ENCODE data around the gene PLEKHA5.
"Not testable (repeated sequence)": the region's sequence is repeated elsewhere in the genome, so short reads cannot be mapped to it uniquely, and the experiment has no call there.

Gene PLEKHA5

DNA sequence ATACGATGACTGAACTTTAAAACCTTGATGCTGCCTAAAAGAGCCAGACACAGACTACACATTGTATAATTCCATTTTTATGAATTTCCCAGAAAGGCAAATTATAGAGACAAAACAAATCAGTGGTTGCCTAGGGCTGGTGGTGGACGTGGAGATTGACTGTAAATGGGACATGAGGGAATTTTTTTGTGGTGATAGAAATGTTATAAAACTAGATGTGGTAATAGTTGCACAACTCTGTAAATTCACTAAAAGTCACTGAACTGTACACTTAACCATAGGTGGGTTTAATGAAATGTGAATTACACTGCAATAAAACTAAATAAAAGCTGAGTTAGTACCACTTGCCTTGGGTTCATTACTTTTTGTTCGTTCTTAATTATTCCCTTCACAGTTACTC lies 72.1 kb downstream of the PLEKHA5 start:
- no peak for DNase-seq (ENCODE audit: low spot score)

DNA sequence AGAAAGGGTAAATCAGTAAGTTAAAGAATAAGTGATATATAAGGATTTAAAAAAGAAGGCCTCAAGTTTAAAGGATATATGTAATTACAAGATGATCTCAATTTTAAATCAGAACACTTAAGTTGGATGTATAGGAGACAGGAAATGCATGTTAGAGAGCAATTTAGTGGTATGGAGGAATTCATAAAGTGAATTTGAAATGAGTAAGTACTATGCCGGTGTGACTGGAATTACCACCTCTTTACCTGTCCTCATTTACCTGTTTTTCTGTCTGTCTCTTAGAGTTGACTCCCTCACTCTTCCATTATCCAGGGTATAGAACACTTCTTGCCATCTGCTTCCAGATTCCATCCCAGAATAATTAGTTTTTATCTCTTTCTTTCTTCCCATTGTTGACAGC lies 73.5 kb downstream of the PLEKHA5 start:
- DNase-seq (ENCODE audit: low spot score): no peak

DNA sequence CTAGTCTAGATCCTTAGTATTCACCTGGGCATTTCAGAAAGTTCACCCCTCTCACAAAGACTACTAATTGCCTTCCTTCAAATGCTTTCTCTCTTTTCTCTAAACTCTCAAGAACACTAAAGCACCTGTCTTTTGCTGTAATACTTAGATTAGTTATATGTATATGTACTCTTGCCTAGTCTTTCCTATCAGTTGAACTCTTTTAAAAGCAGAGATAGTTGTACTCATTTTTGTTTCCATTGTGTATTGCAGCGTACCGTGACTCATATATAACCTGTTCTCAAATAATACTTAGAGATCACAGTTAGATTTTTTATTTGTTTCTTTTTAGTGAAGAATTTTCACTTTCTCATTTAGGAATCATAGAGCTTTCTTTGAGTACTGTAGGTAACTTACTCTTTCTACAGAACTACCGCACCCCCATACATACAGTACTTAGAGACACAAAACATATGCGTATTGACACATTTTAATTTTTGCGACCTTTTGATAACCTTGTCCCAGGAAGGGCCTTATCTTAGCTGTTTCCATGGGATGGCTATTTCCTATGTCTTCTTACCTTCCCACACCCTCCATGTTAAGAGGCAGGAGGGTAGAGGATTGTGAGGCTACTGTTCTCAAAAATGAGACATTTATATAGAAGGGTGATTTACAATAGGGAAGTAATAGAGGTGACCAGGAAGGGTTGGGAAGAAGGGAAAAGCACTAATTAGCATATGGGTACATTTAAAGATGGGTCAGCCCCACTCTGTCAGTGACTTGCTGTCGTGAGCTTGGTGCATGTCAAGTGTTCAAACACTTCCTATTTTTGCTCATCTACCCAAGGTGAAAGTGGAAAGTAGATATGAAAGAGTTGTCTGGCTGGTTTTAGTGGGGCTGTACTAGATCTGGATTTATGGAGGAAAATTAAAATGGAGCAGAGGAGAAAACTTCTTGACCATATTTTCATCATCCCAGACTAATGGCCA lies 74.3 kb downstream of the PLEKHA5 start:
- no peak for DNase-seq (ENCODE audit: low spot score)

DNA sequence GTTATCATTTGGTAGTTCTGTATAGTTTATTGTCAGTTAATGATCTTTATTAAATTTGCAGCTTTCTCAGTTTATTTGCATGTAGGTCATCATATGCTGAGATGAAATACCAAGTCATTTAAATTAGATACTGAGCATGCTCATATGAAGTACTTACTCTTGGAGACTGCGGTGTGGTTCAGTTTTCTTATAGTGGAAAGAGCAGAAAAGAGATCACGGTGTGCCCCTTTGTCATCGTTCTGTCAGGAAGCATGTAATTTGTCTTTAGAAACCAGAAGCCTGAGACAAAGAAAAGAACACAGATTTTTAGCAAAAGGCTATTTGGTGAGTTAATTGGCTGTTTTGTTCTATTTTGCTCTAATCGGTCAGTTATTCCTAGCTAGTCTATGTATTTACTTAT lies 75.6 kb downstream of the PLEKHA5 start:
- no peak for DNase-seq (ENCODE audit: low spot score)

DNA sequence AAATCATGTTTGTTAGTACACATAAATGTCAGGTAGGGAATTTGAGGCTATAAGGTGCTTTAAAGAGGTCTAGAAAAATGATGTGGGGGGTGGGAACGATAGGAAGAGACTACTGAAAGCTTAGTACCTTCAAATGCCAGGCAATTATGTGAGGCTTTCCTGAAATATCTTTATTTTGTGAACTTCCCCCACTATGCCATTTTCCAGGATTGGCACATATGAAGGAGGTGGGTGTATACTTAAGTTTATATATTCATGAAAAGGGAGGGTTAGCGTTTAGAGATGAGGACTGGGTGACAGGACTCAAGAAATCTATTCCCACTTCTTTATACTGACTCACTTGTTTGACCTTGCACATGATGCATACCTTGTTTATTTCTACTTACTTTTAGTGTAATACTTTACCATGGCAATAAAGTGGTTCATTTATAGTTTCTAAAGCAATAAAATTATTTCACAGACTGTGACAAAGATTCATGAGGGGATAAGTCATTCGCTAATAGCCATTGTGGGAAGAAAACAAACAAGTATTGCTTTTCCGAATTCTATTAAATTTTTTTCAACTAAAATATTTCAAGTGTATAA lies 77.1 kb downstream of the PLEKHA5 start:
- DNase-seq (ENCODE audit: low spot score): no peak

DNA sequence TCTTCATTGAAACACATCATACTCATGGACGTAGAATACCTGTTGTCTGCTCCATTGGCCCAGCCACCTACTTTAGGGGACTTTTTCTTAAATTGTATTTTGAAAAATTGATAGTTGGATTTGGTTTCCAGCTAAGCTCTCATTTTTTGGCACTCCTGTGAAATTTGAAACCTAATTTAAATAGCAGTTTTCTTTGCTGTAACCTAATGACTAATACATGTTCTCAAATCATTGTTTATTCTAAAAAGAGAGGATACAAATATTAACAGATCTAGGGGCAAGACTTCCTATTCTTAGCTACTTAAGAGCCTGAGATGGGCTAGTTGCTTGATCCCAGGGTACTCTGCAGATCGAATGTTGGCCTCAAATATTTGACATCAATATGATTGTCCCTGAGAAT lies 78.9 kb downstream of the PLEKHA5 start:
- DNase-seq (ENCODE audit: low spot score): no peak

DNA sequence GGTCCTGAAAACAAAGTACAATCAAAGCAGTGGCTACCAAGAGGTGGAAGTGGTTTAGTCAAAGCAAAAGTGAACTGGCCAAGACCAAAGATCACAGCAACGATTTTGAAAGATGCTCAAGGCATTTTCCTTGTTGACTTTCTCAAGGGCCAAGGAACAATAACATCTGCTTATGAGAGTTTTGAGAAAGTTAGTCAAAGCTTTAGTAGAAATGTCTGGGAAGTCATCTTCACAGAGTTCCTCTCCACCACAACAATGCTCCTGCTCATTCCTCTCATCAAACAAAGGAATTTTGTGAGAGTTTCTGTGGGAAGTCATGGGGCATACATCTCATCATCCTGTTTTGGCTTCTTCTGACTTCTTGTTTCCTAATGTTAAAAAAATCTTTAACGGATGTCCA lies 80.1 kb downstream of the PLEKHA5 start:
- DNase-seq (ENCODE audit: low spot score): no peak

DNA sequence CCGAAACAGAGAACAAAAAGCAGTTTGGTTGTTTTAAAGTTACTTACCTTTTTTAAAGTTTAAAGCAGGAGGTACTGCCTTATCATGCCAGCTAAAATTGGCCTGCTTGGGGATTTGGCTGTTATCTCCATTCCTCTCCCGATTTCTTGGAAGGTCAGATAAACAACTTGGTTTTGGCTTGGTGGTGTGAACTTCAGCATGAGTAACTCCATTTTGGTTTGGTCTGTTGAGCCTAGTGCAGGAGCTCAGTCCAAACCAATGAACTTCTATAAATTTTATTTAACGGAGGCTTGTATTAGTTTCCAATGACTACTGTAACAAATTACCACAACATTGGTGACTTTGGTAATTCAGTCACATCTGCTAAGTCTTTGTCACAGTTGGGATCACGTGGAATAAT lies 82.3 kb downstream of the PLEKHA5 start:
- no peak for DNase-seq (ENCODE audit: low spot score)

DNA sequence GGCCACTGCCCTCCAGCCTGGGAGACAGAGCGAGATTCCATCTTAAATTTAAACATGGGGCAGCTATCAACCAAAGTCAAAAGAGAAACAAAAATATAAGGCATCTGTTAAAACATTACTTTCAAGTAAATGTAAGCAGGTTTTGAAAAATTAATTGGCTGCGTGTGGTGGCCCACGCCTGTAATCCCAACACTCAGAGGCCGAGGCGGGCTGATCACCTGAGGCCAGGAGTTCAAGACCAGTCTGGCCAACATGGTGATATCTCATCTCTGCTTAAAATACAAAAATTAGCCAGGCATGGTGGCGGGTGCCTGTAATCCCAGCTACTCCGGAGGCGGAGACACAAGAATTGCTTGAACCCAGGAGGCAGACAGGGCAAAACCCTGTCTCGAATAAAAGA lies 82.7 kb downstream of the PLEKHA5 start:
- DNase-seq (ENCODE audit: low spot score): no peak

DNA sequence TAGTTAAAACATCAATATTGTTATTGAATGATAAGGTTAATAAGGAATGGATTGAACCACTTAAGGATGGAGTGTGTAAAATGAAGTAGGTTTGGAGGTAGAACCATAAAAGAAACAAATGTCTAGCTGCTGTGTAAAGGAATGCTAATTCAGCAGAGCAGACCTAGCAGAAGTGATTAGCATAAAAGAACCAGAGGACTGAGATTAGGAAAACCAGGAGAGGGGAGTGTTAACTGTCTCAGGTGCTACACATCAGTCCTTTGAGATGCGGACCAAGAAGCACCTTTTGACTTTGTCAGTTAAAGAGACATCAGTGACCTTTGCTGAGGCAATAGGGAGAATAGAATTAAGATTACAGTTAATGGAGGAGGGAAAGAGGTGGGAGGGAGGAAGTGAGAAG lies 84.5 kb downstream of the PLEKHA5 start:
- no peak for DNase-seq (ENCODE audit: low spot score)

DNA sequence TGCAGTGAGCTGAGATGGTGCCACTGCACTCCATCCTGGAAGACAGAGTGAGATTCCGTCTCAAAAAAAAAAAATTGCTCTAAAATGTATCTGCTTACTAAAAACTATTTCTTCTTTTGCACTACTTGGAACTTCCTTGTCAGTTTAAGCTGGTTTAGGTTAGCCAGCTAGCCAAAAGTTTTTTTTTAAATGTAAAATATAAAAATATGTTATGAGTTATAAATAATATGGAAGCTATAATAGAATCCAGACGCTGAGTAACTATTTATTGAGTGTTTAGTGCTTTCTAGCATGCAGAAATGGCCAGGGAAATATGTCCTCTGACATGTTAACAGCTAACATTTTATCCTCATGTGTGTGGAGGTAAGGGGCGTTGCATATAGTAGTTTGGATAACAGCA lies 85.6 kb downstream of the PLEKHA5 start:
- DNase-seq (ENCODE audit: low spot score): no peak

DNA sequence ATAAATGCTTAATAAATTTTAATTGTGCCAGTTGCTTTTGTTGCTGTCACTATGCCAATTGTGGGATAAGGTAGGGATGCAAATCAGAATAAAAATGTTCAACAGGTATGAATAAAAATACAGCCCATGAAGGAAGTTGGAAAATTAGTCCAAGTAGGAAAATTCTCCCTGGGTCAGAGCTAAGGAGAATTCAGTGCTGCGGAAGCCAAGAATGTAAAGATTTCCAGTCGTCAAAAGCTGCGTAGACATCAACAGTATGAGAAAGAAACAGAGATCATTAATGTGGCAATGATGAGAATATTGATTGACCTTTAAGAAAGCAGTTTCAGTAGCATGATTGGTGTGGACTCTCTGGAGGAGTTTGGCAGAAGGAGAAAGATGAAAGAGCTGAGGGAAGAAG lies 87.9 kb downstream of the PLEKHA5 start:
- no peak for DNase-seq (ENCODE audit: low spot score)

DNA sequence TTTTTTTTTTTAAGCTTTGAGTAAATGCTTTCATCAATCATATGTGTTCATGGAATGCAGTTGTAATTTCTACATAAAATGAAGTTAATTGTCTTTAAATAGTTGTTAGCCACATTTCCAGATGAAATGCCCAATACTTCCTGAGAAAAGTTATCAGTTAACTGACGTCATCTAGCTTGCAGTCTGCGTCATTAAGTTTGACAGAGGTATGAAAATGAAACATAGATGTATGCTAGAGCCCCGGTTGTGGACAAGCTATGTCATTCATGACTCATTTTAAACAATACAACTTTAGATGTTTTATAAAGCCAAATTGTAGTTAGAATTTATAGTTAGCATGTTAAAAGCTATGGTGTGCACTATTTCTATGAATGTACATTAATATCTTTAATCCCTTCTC lies 90.7 kb downstream of the PLEKHA5 start:
- DNase-seq (ENCODE audit: low spot score): no peak

DNA sequence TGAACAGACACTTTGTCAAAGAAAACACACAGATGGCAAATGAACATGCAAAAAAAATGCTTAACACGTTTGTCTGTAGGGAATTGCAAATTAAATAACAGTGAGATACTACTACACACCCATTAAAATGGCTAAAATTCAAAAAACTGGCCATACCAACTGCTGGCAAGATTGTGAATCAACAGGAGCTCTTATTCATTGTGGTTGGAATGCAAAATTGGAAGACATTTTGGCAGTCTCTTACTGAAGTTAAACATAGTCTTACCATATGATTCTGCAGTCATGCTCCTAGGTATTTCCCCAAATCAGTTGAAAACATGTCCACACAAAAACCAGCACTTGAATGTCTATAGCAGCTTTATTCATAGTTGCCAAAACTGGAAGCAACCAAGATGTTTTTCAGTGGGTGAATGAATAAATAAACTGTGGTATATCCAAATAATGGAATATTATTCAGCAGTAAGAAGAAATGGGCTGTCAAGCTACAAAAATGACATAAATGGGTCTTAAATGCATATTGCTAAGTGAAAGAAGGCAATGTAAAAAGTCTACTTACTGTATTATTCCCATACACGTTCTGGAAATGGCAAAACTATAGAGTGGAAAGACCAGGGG lies 91.4 kb downstream of the PLEKHA5 start:
- no peak for DNase-seq (ENCODE audit: low spot score)

DNA sequence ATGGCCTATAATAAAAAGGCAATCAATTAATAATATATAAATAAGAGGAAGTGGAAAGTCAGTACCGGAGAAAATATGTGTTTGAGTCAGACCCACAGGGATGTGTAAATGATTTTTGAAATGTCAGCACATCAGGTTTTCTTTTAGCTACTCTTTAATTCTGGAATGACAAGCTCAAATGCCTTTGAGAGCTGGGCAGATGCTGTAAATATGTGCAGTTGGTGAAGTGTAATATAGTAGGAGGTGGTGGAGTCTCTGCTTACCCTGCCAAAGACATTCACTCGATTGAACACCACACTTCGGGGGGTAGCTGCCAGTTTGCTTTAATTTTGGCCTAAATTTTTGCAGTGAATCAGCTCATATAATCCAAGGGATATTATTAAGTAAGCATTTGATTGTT lies 93.0 kb downstream of the PLEKHA5 start:
- DNase-seq (ENCODE audit: low spot score): no peak

DNA sequence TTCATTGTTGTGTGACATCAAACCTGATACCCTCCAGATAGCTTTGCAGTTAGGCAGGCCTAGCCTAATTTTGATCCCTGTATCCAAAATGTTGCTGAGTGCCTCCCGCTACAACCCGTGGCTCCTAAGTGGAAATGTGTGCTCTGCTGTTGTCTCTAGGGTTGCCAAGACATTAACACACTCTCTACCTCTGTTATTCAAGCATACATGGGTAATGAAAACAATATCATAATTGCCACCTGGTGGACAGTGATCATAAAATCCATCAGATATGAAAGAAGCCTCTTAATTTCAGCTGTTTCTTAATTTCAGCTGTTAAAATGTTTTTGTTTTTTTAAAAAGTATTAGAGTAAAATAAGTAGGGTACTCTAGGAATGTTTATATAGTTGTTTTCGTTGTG lies 93.5 kb downstream of the PLEKHA5 start:
- no peak for DNase-seq (ENCODE audit: low spot score)

DNA sequence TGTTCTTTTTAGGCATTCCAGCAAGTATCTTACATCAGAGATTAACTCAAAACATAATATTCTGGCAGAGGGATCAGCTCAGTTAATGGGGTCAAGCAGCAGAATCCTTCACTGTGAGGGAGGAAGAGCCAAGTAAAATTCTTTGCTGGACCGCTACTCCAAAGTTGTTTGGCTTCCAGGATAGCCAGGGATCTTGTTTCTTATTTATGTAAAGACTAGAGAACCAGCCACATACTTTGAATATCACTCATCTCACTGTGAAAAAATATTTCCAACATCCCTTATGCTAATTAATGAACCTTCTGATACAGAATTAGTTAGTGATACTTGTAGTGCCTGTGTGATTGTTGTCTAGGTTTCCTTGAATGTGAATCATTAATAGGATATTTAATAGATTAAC lies 94.2 kb downstream of the PLEKHA5 start:
- DNase-seq (ENCODE audit: low spot score): no peak

DNA sequence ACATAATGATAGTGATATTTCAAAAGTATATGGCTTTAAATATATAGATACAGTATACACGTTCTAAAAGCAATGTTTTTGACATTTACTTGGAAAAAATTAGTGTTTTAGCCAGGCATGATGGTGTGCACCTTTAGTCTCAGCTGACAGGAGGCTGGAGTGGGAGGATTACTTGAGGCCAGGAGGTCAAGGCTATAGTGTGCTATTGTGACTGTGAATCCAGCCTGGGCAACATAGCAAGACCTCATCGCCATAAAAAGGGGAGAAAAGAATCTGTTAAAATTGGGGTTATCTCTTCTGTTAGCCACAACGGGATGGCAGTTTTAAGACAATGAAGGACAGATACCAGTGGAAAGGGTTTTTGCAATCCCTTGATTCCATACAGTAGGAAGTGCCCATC lies 95.2 kb downstream of the PLEKHA5 start:
- DNase-seq (ENCODE audit: low spot score): no peak

DNA sequence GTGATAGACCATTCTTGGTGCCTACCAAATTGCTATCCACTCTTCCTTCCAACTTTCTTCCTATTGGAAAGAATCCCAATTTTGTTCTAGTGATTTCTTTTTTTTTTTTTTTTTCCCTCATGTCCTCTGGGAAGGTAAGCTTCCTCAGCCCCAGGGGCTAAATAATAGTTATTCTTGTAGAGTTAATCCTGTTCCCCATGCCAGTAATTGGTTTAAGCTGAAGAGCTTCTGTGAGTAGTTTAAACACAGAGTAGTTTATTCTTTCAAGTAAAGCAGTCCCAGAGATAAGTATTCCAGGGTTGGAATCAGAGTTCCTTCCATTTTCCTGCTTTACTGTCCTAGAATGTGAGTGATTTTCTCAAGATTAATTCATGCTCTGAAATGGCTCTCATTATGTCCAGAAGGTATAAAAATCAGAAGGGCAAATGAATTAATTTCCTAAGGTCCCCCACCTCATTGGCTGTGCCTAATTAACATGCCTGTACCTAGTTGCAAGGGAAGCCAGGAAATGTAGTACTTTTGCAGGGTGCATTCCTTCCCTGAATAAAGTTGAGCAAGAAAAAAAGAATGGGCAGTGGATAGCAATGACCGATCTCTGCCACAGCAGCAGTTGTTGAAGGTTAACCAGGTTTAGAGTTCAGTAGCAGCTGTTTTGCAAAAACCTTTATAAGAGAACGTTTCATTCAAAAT lies 97.8 kb downstream of the PLEKHA5 start:
- no peak for DNase-seq (ENCODE audit: low spot score)

DNA sequence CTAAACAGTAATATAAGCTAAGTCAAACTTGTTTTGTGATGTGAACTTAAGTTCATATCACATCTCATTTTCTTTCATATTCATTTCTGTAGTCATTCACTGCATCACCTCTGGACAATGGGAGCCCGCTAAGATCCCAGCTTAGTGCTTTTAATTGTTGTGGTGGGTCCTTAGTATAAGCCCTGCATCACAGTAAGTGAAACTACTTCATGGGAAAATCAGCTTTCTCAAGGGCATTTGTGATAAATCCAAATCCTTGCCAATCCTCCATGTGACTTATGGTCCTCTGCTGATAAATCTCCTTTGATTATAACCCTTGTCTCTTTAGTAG lies 98.3 kb downstream of the PLEKHA5 start:
- DNase-seq (ENCODE audit: low spot score): no peak

DNA sequence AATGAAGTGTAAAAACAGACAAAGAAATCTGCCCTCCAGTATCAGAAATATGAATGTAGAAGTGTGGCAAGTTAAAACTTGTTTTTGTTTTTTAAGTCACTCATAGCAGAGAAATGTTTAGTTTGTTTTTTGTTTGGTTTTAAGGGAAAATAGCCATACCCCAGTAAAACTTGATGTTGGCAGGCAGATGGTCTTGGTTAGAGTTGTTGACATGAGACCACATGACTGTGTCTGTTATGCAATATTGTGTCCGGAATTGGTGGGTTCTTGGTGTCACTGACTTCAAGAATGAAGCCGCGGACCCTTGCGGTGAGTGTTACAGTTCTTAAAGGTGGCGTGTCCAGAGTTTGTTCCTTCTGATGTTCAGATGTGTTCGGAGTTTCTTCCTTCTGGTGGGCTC lies 99.5 kb downstream of the PLEKHA5 start:
- DNase-seq (ENCODE audit: low spot score): not testable (repeated sequence)

DNA sequence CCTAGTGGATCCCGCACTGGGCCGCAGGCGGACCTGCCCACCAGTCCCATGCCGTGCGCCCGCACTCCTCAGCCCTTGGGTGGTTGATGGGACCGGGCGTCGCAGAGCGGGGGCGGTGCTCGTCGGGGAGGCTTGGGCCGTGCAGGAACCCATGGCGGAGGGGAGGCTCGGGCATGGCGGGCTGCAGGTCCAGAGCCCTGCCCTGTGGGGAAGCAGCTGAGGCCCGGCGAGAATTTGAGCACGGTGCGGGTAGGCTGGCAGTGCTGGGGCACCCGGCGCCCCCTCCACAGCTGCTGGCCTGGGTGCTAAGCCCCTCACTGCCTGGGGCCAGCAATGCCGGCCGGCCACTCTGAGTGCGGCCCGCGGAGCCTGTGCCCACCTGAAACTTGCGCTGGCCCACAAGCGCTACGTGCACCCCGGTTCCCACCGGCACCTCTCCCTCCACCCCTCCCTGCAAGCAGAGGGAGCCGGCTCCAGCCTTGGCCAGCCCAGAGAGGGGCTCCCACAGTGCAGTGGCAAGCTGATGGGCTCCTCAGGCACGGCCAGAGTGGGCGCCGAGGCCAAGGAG lies 100.8 kb downstream of the PLEKHA5 start:
- DNase-seq (ENCODE audit: low spot score): no peak

DNA sequence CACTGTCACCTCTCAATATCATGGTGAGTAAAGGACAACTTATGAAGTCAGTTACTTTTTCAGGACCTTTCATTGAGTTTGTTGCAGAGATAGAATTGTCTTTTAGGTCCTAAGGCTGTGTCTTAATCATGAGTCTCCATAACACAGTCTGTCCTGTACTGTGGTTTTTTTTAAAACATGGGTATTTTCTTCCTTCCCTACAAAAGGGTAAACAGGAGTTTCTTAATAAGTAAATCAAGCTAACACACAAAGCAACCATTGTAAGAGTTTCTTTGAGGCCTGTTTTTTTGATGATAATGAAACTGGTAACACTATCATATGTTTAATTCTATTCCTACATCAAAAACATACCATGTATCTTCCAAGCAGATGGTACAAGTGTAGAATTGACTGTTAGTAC lies 101.4 kb downstream of the PLEKHA5 start:
- no peak for DNase-seq (ENCODE audit: low spot score)
